ENCODE data around the gene C19orf73.
A peak's percentile ranks its signal among the peaks of the same experiment; 100 is the strongest.
"Not testable (repeated sequence)": the region's sequence is repeated elsewhere in the genome, so short reads cannot be mapped to it uniquely, and the experiment has no call there.

The C19orf73 gene

GRCh38 chr19:49084206-49085019, 34.5 kb downstream of the C19orf73 start:
- H3K4me3 ChIP-seq (ENCODE audit: low read depth, low read length) = peak overlapping the region; percentile 97
- TF ChIP-seq CTCF (IDR thresholded peaks at IDR 0.05; ENCODE audit: low read depth, low read length, missing control alignments) = no peak
- DNase-seq (ENCODE audit: low read depth) = no peak

GRCh38 chr19:49081273-49081672, 37.7 kb downstream of the C19orf73 start:
- no peak for DNase-seq (ENCODE audit: low read depth)
- no peak for TF ChIP-seq CTCF (IDR thresholded peaks at IDR 0.05; ENCODE audit: low read depth, low read length, missing control alignments)
- no peak overlapping the region for H3K4me3 ChIP-seq (ENCODE audit: low read depth, low read length)

- DNase-seq (ENCODE audit: low read depth) = no peak
- no peak for TF ChIP-seq CTCF (IDR thresholded peaks at IDR 0.05; ENCODE audit: low read depth, low read length, missing control alignments)
- H3K4me3 ChIP-seq (ENCODE audit: low read depth, low read length) = no peak overlapping the region
Measured at GRCh38 chr19:49080392-49080791, 38.6 kb downstream of the C19orf73 start.

GRCh38 chr19:49074869-49075268, 44.1 kb downstream of the C19orf73 start:
- DNase-seq (ENCODE audit: low read depth); H3K4me3 ChIP-seq (ENCODE audit: low read depth, low read length): not testable (repeated sequence)
- peak; percentile 63 for TF ChIP-seq CTCF (IDR thresholded peaks at IDR 0.05; ENCODE audit: low read depth, low read length, missing control alignments)

- peak; percentile 41 for TF ChIP-seq CTCF (IDR thresholded peaks at IDR 0.05; ENCODE audit: low read depth, low read length, missing control alignments)
- no peak overlapping the region for H3K4me3 ChIP-seq (ENCODE audit: low read depth, low read length)
- DNase-seq (ENCODE audit: low read depth) = no peak
Measured at GRCh38 chr19:49073514-49074378, 45.2 kb downstream of the C19orf73 start.

- no peak for DNase-seq (ENCODE audit: low read depth)
- TF ChIP-seq CTCF (IDR thresholded peaks at IDR 0.05; ENCODE audit: low read depth, low read length, missing control alignments) = no peak
- no peak overlapping the region for H3K4me3 ChIP-seq (ENCODE audit: low read depth, low read length)
Measured at GRCh38 chr19:49071860-49072547, 46.9 kb downstream of the C19orf73 start.

Data from GM12864 (cell line).